KMS-11 (cell line): ENCODE results near the gene NECTIN1.

Source experiments
- H2AFZ ChIP-seq: fragments of 200-600 bp; sonication (generic); 2 replicates; pipeline ENCODE4 v1.6.1; 2016; ENCODE audit warnings: antibody characterized with exemption, mixed run types, low read depth
- H3K27ac ChIP-seq: fragments of 200-600 bp; sonication (generic); 2 replicates; pipeline ENCODE4 v1.6.1; 2016; ENCODE audit warnings: mild to moderate bottlenecking, mixed run types
- H3K27me3 ChIP-seq: fragments of 200-600 bp; sonication (generic); 2 replicates; pipeline ENCODE4 v1.6.1; 2017; ENCODE audit warnings: mild to moderate bottlenecking, low read depth, mixed run types, moderate library complexity; ENCODE audit not compliant: insufficient read depth
- H3K36me3 ChIP-seq: fragments of 200-600 bp; sonication (generic); 2 replicates; pipeline ENCODE4 v1.6.1; 2017; ENCODE audit warnings: mild to moderate bottlenecking, mixed run types; ENCODE audit not compliant: insufficient read depth
- H3K4me1 ChIP-seq: fragments of 200-600 bp; sonication (generic); 2 replicates; pipeline ENCODE4 v1.6.1; 2016; ENCODE audit warnings: mild to moderate bottlenecking, low read depth, mixed run types; ENCODE audit not compliant: poor library complexity, severe bottlenecking
- H3K4me2 ChIP-seq: fragments of 200-600 bp; sonication (generic); 2 replicates; pipeline ENCODE4 v1.7.0; 2016; ENCODE audit warnings: mild to moderate bottlenecking, mixed run types
- H3K4me3 ChIP-seq: fragments of 200-600 bp; sonication (generic); IDR thresholded peaks from 2 replicates; pipeline ENCODE4 v1.6.1; 2017; ENCODE audit warnings: low read depth, low read length, mixed read lengths; ENCODE audit not compliant: insufficient read depth
- H3K79me2 ChIP-seq: fragments of 200-600 bp; sonication (generic); 2 replicates; pipeline ENCODE4 v1.6.1; 2016; ENCODE audit warnings: low read depth, mixed run types; ENCODE audit not compliant: insufficient read depth
- H3K9ac ChIP-seq: fragments of 200-600 bp; sonication (generic); 2 replicates; pipeline ENCODE4 v1.6.1; 2016; ENCODE audit warnings: mild to moderate bottlenecking, mixed run types
- H4K20me1 ChIP-seq: fragments of 200-600 bp; sonication (generic); 2 replicates; pipeline ENCODE4 v1.6.1; 2016; ENCODE audit warnings: mild to moderate bottlenecking, mixed run types; ENCODE audit not compliant: insufficient read depth
- TF ChIP-seq, protein P1 (sequence below): fragments of 200-600 bp; sonication (generic); conservative IDR thresholded peaks from 2 replicates; pipeline ENCODE4 v1.6.1; 2017; ENCODE audit warnings: low read depth, mild to moderate bottlenecking, antibody characterized with exemption, low read length, moderate library complexity, mixed read lengths

NECTIN1 gene

DNA sequence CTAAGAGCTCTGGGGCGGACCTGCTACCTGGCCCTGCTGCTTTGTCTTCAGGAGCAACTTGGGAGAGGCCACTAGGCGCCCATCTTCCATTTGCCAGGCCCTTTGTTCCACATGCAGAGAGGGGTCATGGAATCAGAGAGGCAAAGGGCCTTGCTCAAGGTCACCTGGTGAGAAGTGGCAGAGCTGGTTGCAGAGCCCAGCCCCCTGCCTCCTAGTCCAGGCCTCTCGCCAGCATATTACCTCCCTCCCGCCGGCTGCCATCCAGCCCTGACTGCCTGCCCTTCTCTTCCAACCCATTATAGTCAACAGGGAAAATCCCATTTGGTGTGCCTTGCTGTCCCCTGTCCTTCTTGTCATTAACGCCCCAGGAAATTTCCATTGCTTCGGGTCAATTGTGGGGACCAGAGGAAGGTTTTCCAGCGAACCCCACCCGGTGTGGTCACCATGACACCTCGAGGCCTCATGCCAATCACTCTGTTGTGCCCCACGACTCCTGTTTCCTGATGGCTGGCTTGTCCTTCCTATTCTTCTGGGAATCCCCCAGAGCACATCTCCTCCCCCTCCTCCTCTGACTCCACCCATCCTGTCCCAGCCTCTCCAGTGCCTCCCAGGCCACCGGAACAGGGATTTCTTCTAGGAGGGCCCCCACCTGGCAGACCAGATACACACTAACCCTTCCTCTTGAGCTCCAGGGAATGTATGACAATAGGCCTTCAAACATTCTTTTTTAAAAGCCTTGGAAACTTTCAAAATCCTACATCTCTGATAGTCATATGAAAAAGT is 77.0 kb downstream of the NECTIN1 start:
- H3K4me1 ChIP-seq = no peaks in the 10 kb centered on the region
- H4K20me1 ChIP-seq = no peaks in the 10 kb centered on the region
- no peaks in the 10 kb centered on the region for H3K36me3 ChIP-seq
- H3K27me3 ChIP-seq = no peaks in the 10 kb centered on the region
- no peak overlapping the region for H3K27ac ChIP-seq
- H3K4me2 ChIP-seq = no peak overlapping the region
- no peaks in the 10 kb centered on the region for H3K79me2 ChIP-seq
- no peak overlapping the region for H2AFZ ChIP-seq
- H3K4me3 ChIP-seq = no peak overlapping the region
- no peak overlapping the region for H3K9ac ChIP-seq
- TF ChIP-seq, protein P1, sequence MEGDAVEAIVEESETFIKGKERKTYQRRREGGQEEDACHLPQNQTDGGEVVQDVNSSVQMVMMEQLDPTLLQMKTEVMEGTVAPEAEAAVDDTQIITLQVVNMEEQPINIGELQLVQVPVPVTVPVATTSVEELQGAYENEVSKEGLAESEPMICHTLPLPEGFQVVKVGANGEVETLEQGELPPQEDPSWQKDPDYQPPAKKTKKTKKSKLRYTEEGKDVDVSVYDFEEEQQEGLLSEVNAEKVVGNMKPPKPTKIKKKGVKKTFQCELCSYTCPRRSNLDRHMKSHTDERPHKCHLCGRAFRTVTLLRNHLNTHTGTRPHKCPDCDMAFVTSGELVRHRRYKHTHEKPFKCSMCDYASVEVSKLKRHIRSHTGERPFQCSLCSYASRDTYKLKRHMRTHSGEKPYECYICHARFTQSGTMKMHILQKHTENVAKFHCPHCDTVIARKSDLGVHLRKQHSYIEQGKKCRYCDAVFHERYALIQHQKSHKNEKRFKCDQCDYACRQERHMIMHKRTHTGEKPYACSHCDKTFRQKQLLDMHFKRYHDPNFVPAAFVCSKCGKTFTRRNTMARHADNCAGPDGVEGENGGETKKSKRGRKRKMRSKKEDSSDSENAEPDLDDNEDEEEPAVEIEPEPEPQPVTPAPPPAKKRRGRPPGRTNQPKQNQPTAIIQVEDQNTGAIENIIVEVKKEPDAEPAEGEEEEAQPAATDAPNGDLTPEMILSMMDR = no peak

DNA sequence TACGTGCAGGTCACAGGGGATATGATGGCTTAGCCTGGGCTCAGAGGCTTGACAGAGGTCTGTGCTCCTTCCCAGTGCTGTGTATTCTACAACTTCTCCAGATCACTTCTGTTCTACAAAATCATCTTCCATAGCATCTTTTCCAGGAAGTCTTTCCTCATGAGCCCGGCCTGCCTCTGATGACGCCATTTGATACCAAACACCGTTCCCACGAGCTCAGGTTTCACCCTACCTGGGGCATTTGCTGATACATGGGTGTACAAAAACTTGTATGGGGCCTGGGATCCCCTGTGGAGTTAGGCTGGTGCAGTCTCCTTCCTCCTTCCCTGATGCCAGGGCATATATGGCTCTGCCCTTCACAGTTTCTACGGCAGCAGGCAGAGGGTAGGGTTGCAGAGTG is 78.7 kb downstream of the NECTIN1 start:
- Histone ChIP-seq H2AFZ (no peak overlapping the region), H3K27me3 (no peaks in the 10 kb centered on the region), H3K4me2 (no peak overlapping the region), H3K4me1 (no peaks in the 10 kb centered on the region), H4K20me1 (no peaks in the 10 kb centered on the region), H3K36me3 (no peaks in the 10 kb centered on the region), H3K79me2 (no peaks in the 10 kb centered on the region), H3K27ac (no peak overlapping the region), H3K4me3 (no peak overlapping the region), H3K9ac (no peak overlapping the region)
- TF ChIP-seq, protein P1 = no peak

DNA sequence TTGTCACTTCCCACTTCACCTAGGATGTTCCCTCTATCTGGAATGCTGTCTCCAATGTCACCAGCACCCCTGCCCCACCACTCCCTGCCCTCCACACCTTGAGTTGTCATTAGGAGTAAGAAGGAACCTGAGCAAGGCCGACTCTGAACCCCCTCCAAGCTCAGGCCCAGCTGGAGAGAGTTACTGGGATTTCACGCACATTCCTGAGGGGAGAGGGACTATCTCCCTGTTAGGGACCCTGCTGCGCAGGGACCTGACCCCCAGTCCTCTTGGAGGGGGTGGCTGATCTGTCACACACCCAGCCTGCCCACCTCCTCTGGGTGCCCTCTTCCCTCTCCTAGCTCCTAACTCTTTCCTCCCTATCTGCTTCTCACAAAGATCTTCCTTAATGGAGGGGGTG is 81.7 kb downstream of the NECTIN1 start:
- Histone ChIP-seq H3K9ac (no peak overlapping the region), H2AFZ (no peak overlapping the region), H3K4me1 (no peaks in the 10 kb centered on the region), H4K20me1 (no peaks in the 10 kb centered on the region), H3K79me2 (no peaks in the 10 kb centered on the region), H3K27ac (no peak overlapping the region), H3K4me3 (no peak overlapping the region), H3K4me2 (no peak overlapping the region), H3K36me3 (no peaks in the 10 kb centered on the region), H3K27me3 (no peaks in the 10 kb centered on the region)
- TF ChIP-seq, protein P1 = no peak

DNA sequence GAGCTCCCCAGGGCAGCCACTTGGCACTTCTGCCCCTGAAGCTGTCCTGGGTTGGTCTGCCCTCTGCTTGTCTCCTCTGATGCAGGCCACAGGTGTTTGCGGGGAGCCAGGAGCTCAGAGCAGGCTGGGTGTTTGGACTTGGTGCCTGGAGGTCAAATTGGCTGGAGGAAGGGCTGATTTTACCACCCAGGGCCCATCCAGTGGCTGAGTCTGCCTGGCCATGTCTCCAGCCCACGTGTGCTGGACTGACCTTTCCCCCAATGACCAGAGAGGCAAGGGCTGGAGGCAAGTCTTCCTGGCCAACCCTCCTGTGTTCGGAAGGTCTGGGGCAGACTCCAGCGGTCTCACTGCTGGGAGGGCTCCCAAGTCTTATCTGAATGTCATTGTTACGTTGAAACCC is 84.0 kb downstream of the NECTIN1 start:
- no peaks in the 10 kb centered on the region for H3K27me3 ChIP-seq
- no peaks in the 10 kb centered on the region for H3K79me2 ChIP-seq
- TF ChIP-seq, protein P1 = no peak
- no peak overlapping the region for H3K9ac ChIP-seq
- H3K27ac ChIP-seq = no peak overlapping the region
- no peaks in the 10 kb centered on the region for H3K4me1 ChIP-seq
- H3K4me3 ChIP-seq = no peak overlapping the region
- H4K20me1 ChIP-seq = no peaks in the 10 kb centered on the region
- no peaks in the 10 kb centered on the region for H3K36me3 ChIP-seq
- no peak overlapping the region for H2AFZ ChIP-seq
- H3K4me2 ChIP-seq = no peak overlapping the region
